Ectodermal cell (in vitro differentiated cells): ENCODE data around the gene SIRPD.

Experiments used
- H3K27ac ChIP-seq: 2 replicates; pipeline ENCODE4 v1.7.0; 2013; ENCODE audit warnings: mild to moderate bottlenecking, low read depth, low read length; ENCODE audit not compliant: insufficient read depth, poor library complexity, severe bottlenecking
- H3K27me3 ChIP-seq: 2 replicates; pipeline ENCODE4 v1.7.0; 2013; ENCODE audit warnings: mild to moderate bottlenecking, low read length; ENCODE audit not compliant: insufficient read depth, control insufficient read depth, poor library complexity, severe bottlenecking
- H3K36me3 ChIP-seq: one replicate; pipeline ENCODE4 v1.7.0; 2013; ENCODE audit warnings: low read length; ENCODE audit not compliant: control insufficient read depth, insufficient read depth
- H3K4me1 ChIP-seq: one replicate; pipeline ENCODE4 v1.7.0; 2013; ENCODE audit warnings: low read length; ENCODE audit not compliant: control insufficient read depth, insufficient read depth
- H3K4me3 ChIP-seq: 2 replicates; pipeline ENCODE4 v1.7.0; 2013; ENCODE audit warnings: low read depth, low read length, control low read depth; ENCODE audit not compliant: insufficient read depth
- H3K9me3 ChIP-seq: 2 replicates; pipeline ENCODE4 v1.7.0; 2013; ENCODE audit warnings: mild to moderate bottlenecking, low read length, moderate library complexity; ENCODE audit not compliant: control insufficient read depth
- WGBS, 2 experiments: methylation state at CpG; one replicate each; pipeline ENCODE4 v1.1.7; 2013; ENCODE audit warnings: missing lambda C conversion rate in 2 of 2; 5-methylcytosine and 5-hydroxymethylcytosine counted together

The SIRPD gene

DNA sequence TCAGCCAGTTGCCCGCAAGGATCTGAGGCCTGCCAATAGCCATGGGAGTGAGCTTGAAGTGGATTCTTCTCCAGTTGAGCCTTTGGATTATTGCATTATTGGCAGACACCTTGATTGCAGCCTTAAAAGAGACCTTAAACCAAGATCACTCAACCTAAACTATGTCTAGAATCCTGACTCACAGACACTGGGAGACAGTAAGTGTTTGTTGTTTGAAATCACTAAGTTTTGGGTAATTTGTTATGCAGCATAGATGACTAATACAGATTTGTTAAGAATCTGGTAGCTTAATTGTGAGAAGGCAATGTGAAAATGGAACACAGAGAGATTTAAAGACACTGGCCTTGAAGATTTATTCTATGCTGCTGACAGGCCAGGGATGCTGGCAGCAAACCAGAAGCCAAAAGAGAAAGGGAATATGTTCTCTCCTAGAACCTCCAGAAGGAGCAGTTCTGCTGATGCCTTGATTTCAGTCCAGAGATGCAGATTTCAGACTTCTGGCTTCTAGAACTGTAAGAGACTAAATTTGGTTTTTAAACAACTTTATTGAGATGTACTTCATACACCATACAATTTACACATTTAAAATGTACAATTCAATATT is 17.6 kb downstream of the SIRPD start:
- 94 to 98% methylated on average over 1 of the region's 1 CpG for WGBS, 2 experiments

GRCh38 chr20:1538655-1539054 is 18.9 kb downstream of the SIRPD start:
- no peaks in the 10 kb centered on the region for H3K27me3 ChIP-seq
- no peaks in the 10 kb centered on the region for H3K4me1 ChIP-seq
- no peak overlapping the region for H3K4me3 ChIP-seq
- no peaks in the 10 kb centered on the region for H3K36me3 ChIP-seq
- H3K27ac ChIP-seq: no peak overlapping the region
- no peaks in the 10 kb centered on the region for H3K9me3 ChIP-seq

More for the DNA sequence above, 17.6 kb downstream of the SIRPD start:
- Histone ChIP-seq H3K4me1 (no peaks in the 10 kb centered on the region), H3K9me3 (no peaks in the 10 kb centered on the region), H3K27me3 (no peaks in the 10 kb centered on the region), H3K27ac (no peak overlapping the region), H3K36me3 (no peaks in the 10 kb centered on the region), H3K4me3 (no peak overlapping the region)

DNA sequence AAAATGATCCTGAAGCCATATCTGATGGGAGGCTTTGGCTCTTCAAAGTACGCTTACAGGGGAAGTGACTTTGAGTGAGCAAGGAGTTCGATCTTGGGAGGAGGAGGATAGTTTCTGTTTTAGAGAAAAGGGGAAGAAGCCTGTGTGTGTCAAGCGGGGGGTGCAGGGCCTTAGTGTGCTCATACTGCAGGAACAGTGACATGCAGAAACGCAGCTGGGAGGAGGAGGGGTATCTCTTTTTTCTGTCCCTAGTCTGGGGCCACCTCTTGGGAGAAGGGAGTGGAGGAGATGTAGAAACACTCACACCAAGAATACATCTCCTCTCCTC is 19.8 kb downstream of the SIRPD start:
- 69% methylated on average over 4 of the region's 4 CpGs for WGBS, 2 experiments
- Histone ChIP-seq H3K27ac (no peak overlapping the region), H3K9me3 (no peaks in the 10 kb centered on the region), H3K36me3 (no peaks in the 10 kb centered on the region), H3K4me3 (no peak overlapping the region), H3K27me3 (no peaks in the 10 kb centered on the region), H3K4me1 (no peaks in the 10 kb centered on the region)

- Histone ChIP-seq H3K9me3 (no peaks in the 10 kb centered on the region), H3K27ac (no peak overlapping the region), H3K27me3 (no peaks in the 10 kb centered on the region), H3K36me3 (no peaks in the 10 kb centered on the region), H3K4me1 (no peaks in the 10 kb centered on the region), H3K4me3 (no peak overlapping the region)
- 92% methylated on average over 11 of the region's 11 CpGs for WGBS, 2 experiments
Measured at GRCh38 chr20:1536893-1537730, 20.4 kb downstream of the SIRPD start.

DNA sequence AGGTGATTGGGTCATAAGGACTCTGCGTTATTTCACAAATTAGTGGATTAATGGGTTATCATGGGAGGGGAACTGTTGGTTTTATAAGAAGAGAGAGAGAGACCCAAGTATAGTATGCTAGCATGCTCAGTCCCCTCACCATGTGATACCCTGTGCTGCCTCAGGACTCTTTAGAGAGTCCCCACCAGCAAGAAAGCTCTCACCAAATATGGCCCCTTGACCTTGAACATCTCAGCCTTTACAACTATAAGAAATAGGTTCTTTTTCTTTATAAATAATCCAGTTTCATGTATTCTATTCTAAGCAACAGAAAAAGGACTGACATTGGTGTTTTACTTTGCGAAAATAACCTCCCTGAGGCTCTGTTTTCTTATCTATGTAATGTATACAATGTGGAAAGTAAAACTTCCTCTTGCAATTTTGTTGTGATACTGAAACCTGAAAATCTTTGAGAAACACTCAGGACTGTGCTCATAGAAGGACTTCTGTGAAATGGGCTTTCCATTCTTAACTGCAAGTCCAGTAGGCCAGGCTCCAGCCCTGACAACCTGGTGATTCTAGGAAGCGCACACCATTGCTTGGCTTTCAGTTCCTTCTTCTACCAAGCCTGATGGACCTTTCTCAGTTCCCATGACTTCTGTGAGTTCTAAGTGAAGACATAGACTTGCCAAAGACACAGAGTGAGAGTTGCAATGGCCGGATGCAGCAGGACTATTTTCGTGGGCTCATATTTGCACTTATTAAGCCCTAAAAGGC is 21.9 kb downstream of the SIRPD start:
- no peak overlapping the region for H3K27ac ChIP-seq
- H3K9me3 ChIP-seq: no peaks in the 10 kb centered on the region
- H3K27me3 ChIP-seq: no peaks in the 10 kb centered on the region
- 96 to 98% methylated on average over 4 to 5 of the region's 5 CpGs for WGBS, 2 experiments
- H3K4me1 ChIP-seq: no peaks in the 10 kb centered on the region
- no peak overlapping the region for H3K4me3 ChIP-seq
- no peaks in the 10 kb centered on the region for H3K36me3 ChIP-seq

- H3K4me3 ChIP-seq: no peak overlapping the region
- H3K27me3 ChIP-seq: no peaks in the 10 kb centered on the region
- H3K36me3 ChIP-seq: no peaks in the 10 kb centered on the region
- no peaks in the 10 kb centered on the region for H3K9me3 ChIP-seq
- WGBS, 2 experiments: 91 to 93% methylated on average over 4 to 5 of the region's 5 CpGs
- no peak overlapping the region for H3K27ac ChIP-seq
- H3K4me1 ChIP-seq: no peaks in the 10 kb centered on the region
Measured at GRCh38 chr20:1534526-1534925, 23.0 kb downstream of the SIRPD start.

- H3K9me3 ChIP-seq: no peaks in the 10 kb centered on the region
- H3K27me3 ChIP-seq: no peaks in the 10 kb centered on the region
- WGBS, 2 experiments: 87 to 91% methylated on average over 3 to 4 of the region's 4 CpGs
- no peak overlapping the region for H3K27ac ChIP-seq
- H3K4me3 ChIP-seq: no peak overlapping the region
- H3K4me1 ChIP-seq: no peaks in the 10 kb centered on the region
- H3K36me3 ChIP-seq: no peaks in the 10 kb centered on the region
Measured at GRCh38 chr20:1533059-1533458, 24.4 kb downstream of the SIRPD start.

DNA sequence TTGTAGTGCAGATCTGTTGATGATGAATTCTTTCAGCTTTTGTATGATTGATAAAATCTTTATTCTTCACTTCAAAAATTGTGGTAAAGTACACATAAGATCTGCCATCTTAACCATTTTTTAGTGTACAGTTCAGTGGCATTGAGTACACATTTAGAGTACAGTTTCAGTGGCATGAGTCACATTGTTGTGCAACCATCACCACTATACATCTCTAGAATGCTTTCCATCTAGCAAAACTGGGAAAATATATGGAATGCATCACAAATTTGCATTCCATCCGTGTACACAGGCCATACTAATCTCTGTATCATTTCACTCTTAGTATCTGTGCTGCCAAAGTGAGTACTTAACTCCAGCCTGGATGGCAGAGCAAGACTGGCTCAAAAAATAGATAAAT is 28.7 kb downstream of the SIRPD start:
- H3K4me1 ChIP-seq: no peaks in the 10 kb centered on the region
- 54 to 70% methylated on average over 1 of the region's 1 CpG for WGBS, 2 experiments
- no peaks in the 10 kb centered on the region for H3K27me3 ChIP-seq
- H3K9me3 ChIP-seq: no peaks in the 10 kb centered on the region
- H3K4me3 ChIP-seq: no peak overlapping the region
- H3K36me3 ChIP-seq: no peaks in the 10 kb centered on the region
- H3K27ac ChIP-seq: no peak overlapping the region

DNA sequence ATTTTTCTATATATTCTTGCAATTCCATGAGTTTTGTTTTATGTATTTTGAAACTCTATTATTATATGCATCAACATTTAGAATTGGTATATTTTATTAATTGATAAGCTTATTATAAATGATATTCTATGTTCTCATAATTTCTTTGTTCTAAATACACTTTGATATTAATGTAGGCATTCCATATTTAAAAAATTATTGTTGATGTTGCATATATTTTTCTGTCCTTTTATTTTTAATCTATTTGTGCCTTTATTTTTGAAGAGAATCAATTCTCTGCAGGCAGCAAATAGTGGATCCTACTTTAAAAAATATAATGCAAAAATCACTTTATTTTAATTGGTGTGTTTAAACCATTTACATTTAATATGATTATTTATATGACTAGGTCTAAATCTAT is 29.6 kb downstream of the SIRPD start:
- H3K4me1 ChIP-seq: no peaks in the 10 kb centered on the region
- H3K4me3 ChIP-seq: no peak overlapping the region
- H3K36me3 ChIP-seq: no peaks in the 10 kb centered on the region
- H3K9me3 ChIP-seq: no peaks in the 10 kb centered on the region
- no peak overlapping the region for H3K27ac ChIP-seq
- no peaks in the 10 kb centered on the region for H3K27me3 ChIP-seq

GRCh38 chr20:1526896-1527295 is 30.6 kb downstream of the SIRPD start:
- H3K4me3 ChIP-seq: no peak overlapping the region
- no peaks in the 10 kb centered on the region for H3K9me3 ChIP-seq
- H3K36me3 ChIP-seq: no peaks in the 10 kb centered on the region
- no peak overlapping the region for H3K27ac ChIP-seq
- H3K4me1 ChIP-seq: no peaks in the 10 kb centered on the region
- no peaks in the 10 kb centered on the region for H3K27me3 ChIP-seq
